Loucy (cell line): ENCODE data around the gene CACNA1A.

ENCODE experiments used
- H2AFZ ChIP-seq: fragments of 200-600 bp; sonication (generic); 2 replicates; pipeline ENCODE4 v1.6.0; 2016; ENCODE audit warnings: antibody characterized with exemption, mild to moderate bottlenecking, low read length, moderate library complexity
- H3F3A ChIP-seq: fragments of 200-600 bp; 2 replicates; pipeline ENCODE4 v1.6.0; 2016; ENCODE audit warnings: antibody characterized with exemption, low read depth, mild to moderate bottlenecking
- H3K27me3 ChIP-seq: fragments of 200-600 bp; sonication (generic); 2 replicates; pipeline ENCODE4 v1.6.1; 2014; ENCODE audit warnings: low read length, mild to moderate bottlenecking; ENCODE audit not compliant: insufficient read depth, poor library complexity, severe bottlenecking
- H3K36me3 ChIP-seq: fragments of 200-600 bp; sonication (generic); 2 replicates; pipeline ENCODE4 v1.6.1; 2016; ENCODE audit warnings: low read length; ENCODE audit not compliant: insufficient read depth
- H3K4me1 ChIP-seq: fragments of 200-600 bp; sonication (generic); 2 replicates; pipeline ENCODE4 v1.5.1; 2014; ENCODE audit warnings: low read length, mild to moderate bottlenecking; ENCODE audit not compliant: insufficient read depth, poor library complexity, severe bottlenecking
- H3K4me2 ChIP-seq: fragments of 200-600 bp; sonication (generic); 2 replicates; pipeline ENCODE4 v1.6.0; 2014; ENCODE audit warnings: antibody characterized with exemption, low read length, low read depth, mild to moderate bottlenecking; ENCODE audit not compliant: poor library complexity, severe bottlenecking
- H3K4me3 ChIP-seq: fragments of 200-600 bp; sonication (generic); 2 replicates; pipeline ENCODE4 v1.5.1; 2014; ENCODE audit warnings: low read length, mild to moderate bottlenecking, mixed read lengths; ENCODE audit not compliant: poor library complexity, severe bottlenecking
- H3K79me2 ChIP-seq: fragments of 200-600 bp; sonication (generic); 2 replicates; pipeline ENCODE4 v1.6.1; 2014; ENCODE audit warnings: low read length; ENCODE audit not compliant: insufficient read depth
- H3K9ac ChIP-seq: fragments of 200-600 bp; sonication (generic); 2 replicates; pipeline ENCODE4 v1.6.0; 2014; ENCODE audit warnings: mild to moderate bottlenecking, low read depth, low read length, moderate library complexity; ENCODE audit not compliant: poor library complexity, severe bottlenecking
- H3K9me2 ChIP-seq: fragments of 200-600 bp; sonication (generic); replicated peaks from 2 replicates; pipeline ENCODE4 v1.6.1; 2016; ENCODE audit warnings: low read depth, low read length, mixed read lengths
- H3K9me3 ChIP-seq: fragments of 200-600 bp; sonication (generic); 2 replicates; pipeline ENCODE4 v1.6.1; 2014; ENCODE audit warnings: mild to moderate bottlenecking, antibody characterized with exemption, low read length, low read depth; ENCODE audit not compliant: insufficient read depth
- H4K20me1 ChIP-seq: fragments of 200-600 bp; sonication (generic); 2 replicates; pipeline ENCODE4 v1.6.0; 2014; ENCODE audit warnings: antibody characterized with exemption, low read length, mild to moderate bottlenecking; ENCODE audit not compliant: insufficient read depth, poor library complexity, severe bottlenecking
- EZH2phosphoT487 ChIP-seq: fragments of 200-600 bp; IDR thresholded peaks from 2 replicates; pipeline ENCODE4 v1.6.1; 2018; ENCODE audit warnings: antibody characterized with exemption, mild to moderate bottlenecking, moderate library complexity, borderline replicate concordance
- TF ChIP-seq, protein P1 (sequence below): fragments of 200-600 bp; sonication (generic); conservative IDR thresholded peaks from 2 replicates; pipeline ENCODE4 v1.5.1; 2014; ENCODE audit warnings: mild to moderate bottlenecking, antibody characterized with exemption, low read length

The CACNA1A gene

GRCh38 chr19:13404236-13404635 lies 102.0 kb downstream of the CACNA1A start:
- Histone ChIP-seq H3K4me1 (no peaks in the 10 kb centered on the region), H4K20me1 (no peaks in the 10 kb centered on the region), H3F3A (no peaks in the 10 kb centered on the region), H3K4me3 (no peak overlapping the region), H3K79me2 (no peaks in the 10 kb centered on the region), H2AFZ (no peak overlapping the region), H3K9ac (no peak overlapping the region), H3K27me3 (no peaks in the 10 kb centered on the region), H3K36me3 (no peaks in the 10 kb centered on the region), H3K4me2 (no peak overlapping the region), H3K9me3 (no peaks in the 10 kb centered on the region; the same call in 1 of the 2 replicates), H3K9me2 (no peaks in the 10 kb centered on the region)
- no peak for TF ChIP-seq EZH2phosphoT487
- TF ChIP-seq, protein P1, sequence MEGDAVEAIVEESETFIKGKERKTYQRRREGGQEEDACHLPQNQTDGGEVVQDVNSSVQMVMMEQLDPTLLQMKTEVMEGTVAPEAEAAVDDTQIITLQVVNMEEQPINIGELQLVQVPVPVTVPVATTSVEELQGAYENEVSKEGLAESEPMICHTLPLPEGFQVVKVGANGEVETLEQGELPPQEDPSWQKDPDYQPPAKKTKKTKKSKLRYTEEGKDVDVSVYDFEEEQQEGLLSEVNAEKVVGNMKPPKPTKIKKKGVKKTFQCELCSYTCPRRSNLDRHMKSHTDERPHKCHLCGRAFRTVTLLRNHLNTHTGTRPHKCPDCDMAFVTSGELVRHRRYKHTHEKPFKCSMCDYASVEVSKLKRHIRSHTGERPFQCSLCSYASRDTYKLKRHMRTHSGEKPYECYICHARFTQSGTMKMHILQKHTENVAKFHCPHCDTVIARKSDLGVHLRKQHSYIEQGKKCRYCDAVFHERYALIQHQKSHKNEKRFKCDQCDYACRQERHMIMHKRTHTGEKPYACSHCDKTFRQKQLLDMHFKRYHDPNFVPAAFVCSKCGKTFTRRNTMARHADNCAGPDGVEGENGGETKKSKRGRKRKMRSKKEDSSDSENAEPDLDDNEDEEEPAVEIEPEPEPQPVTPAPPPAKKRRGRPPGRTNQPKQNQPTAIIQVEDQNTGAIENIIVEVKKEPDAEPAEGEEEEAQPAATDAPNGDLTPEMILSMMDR: no peak

GRCh38 chr19:13401388-13401787 lies 104.9 kb downstream of the CACNA1A start:
- no peak overlapping the region for H3K4me3 ChIP-seq
- H3K9me2 ChIP-seq: no peaks in the 10 kb centered on the region
- H3K9ac ChIP-seq: no peak overlapping the region
- no peak overlapping the region for H2AFZ ChIP-seq
- no peaks in the 10 kb centered on the region for H4K20me1 ChIP-seq
- no peaks in the 10 kb centered on the region for H3K4me1 ChIP-seq
- no peaks in the 10 kb centered on the region for H3F3A ChIP-seq
- H3K27me3 ChIP-seq: no peaks in the 10 kb centered on the region
- no peaks in the 10 kb centered on the region for H3K36me3 ChIP-seq
- no peaks in the 10 kb centered on the region for H3K9me3 ChIP-seq
- no peak for TF ChIP-seq EZH2phosphoT487
- TF ChIP-seq, protein P1: no peak
- H3K4me2 ChIP-seq: no peak overlapping the region
- no peaks in the 10 kb centered on the region for H3K79me2 ChIP-seq

DNA sequence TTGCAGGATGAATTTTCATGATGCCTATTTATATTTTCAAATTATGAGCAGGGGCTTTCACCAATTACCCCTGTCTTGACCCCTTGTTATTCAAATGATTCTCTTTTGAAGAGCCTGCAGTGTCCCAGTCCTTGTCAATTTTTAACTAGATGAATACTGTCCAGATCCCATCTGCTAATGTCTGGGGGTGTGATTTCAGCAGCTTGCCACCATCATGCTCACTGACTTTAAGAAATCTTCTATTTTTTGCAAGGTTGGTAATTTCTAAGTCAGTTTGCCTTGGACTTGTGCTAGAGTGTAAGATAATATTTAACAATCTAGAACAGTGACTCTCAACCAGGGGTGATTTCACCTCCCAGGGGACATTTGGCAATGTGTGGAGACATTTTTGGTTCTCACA lies 106.0 kb downstream of the CACNA1A start:
- H3K4me3 ChIP-seq: no peak overlapping the region
- no peak overlapping the region for H3K9ac ChIP-seq
- H3K79me2 ChIP-seq: no peaks in the 10 kb centered on the region
- H2AFZ ChIP-seq: no peak overlapping the region
- H3K4me1 ChIP-seq: no peaks in the 10 kb centered on the region
- H3K27me3 ChIP-seq: no peaks in the 10 kb centered on the region
- no peaks in the 10 kb centered on the region for H4K20me1 ChIP-seq
- no peak for TF ChIP-seq EZH2phosphoT487
- TF ChIP-seq, protein P1: no peak
- H3F3A ChIP-seq: no peaks in the 10 kb centered on the region
- no peak overlapping the region for H3K4me2 ChIP-seq
- no peaks in the 10 kb centered on the region for H3K9me2 ChIP-seq
- no peaks in the 10 kb centered on the region for H3K36me3 ChIP-seq
- H3K9me3 ChIP-seq: no peaks in the 10 kb centered on the region
